Fibroblast of skin of scalp (primary cell): ENCODE data around the gene GBE1. TPM values are rescaled to one million over a fixed set of nuclear protein-coding genes. Genes with fewer than 3 reads are reported as not detected.
"Not testable (repeated sequence)": the region's sequence is repeated elsewhere in the genome, so short reads cannot be mapped to it uniquely, and the experiment has no call there.

Experiments used
- DNase-seq: peaks from one replicate; pipeline ENCODE4 v3.0.0-alpha.2; 2013
- polyA plus RNA-seq, 2 experiments: library from polyadenylated mRNA; unstranded; fragments of 120-200 nt; gene quantifications; one replicate each; pipeline ENCODE4 v1.2.1, GENCODE V29; 2013; ENCODE audit not compliant: insufficient read length in 2 of 2

GBE1 gene
- polyA plus RNA-seq (2013, experiment 1 of 2; ENCODE audit: insufficient read length) = 128 TPM
- polyA plus RNA-seq (2013, experiment 2 of 2; ENCODE audit: insufficient read length) = 141 TPM

GRCh38 chr3:81760924-81761903, at the start of gene GBE1:
GBE1 (minus strand) TSS chr3:81761645; CDS start chr3:81761517, 128 bp downstream.
- peak; percentile 97 for DNase-seq

- no peak for DNase-seq
Measured at GRCh38 chr3:81808900-81809299, 47.5 kb upstream of the GBE1 start.

GRCh38 chr3:81799403-81799802, 38.0 kb upstream of the GBE1 start:
- peak; percentile 5 for DNase-seq

- no peak for DNase-seq
Measured at GRCh38 chr3:81793410-81793809, 32.0 kb upstream of the GBE1 start.

GRCh38 chr3:81790117-81790516, 28.7 kb upstream of the GBE1 start:
- no peak for DNase-seq

- no peak for DNase-seq
Measured at GRCh38 chr3:81789691-81790090, 28.2 kb upstream of the GBE1 start.

- no peak for DNase-seq
Measured at GRCh38 chr3:81788610-81789009, 27.2 kb upstream of the GBE1 start.

GRCh38 chr3:81788044-81788443, 26.6 kb upstream of the GBE1 start:
- DNase-seq = no peak

- no peak for DNase-seq
Measured at GRCh38 chr3:81782585-81782984, 21.1 kb upstream of the GBE1 start.

- DNase-seq = no peak
Measured at GRCh38 chr3:81778678-81779182, 17.3 kb upstream of the GBE1 start.

GRCh38 chr3:81776643-81777042, 15.2 kb upstream of the GBE1 start:
- DNase-seq = no peak

GRCh38 chr3:81770710-81771109, 9.3 kb upstream of the GBE1 start:
- DNase-seq = no peak

GRCh38 chr3:81769299-81769698, 7.9 kb upstream of the GBE1 start:
- DNase-seq = peak; percentile 26

GRCh38 chr3:81767250-81767859, 5.9 kb upstream of the GBE1 start:
- not testable (repeated sequence) for DNase-seq

- DNase-seq = peak; percentile 74
Measured at GRCh38 chr3:81765400-81765799, 4.0 kb upstream of the GBE1 start.

GRCh38 chr3:81764665-81765064, 3.2 kb upstream of the GBE1 start:
- DNase-seq = peak; percentile 71

- no peak for DNase-seq
Measured at GRCh38 chr3:81764002-81764401, 2.6 kb upstream of the GBE1 start.

GRCh38 chr3:81763001-81763400, 1.6 kb upstream of the GBE1 start:
- no peak for DNase-seq

GRCh38 chr3:81761904-81762580, 597 bp upstream of the GBE1 start:
- DNase-seq = no peak

- DNase-seq = no peak
Measured at GRCh38 chr3:81760215-81760614, 1.2 kb downstream of the GBE1 start.

- not testable (repeated sequence) for DNase-seq
Measured at GRCh38 chr3:81758771-81759170, 2.7 kb downstream of the GBE1 start.

GRCh38 chr3:81758275-81758674, 3.2 kb downstream of the GBE1 start:
- peak; percentile 85 for DNase-seq
